ENCODE measurements around the gene PALLD.

Gene PALLD

GRCh38 chr4:168766604-168767316 is 269.9 kb downstream of the PALLD start:
- TF ChIP-seq, protein P1, sequence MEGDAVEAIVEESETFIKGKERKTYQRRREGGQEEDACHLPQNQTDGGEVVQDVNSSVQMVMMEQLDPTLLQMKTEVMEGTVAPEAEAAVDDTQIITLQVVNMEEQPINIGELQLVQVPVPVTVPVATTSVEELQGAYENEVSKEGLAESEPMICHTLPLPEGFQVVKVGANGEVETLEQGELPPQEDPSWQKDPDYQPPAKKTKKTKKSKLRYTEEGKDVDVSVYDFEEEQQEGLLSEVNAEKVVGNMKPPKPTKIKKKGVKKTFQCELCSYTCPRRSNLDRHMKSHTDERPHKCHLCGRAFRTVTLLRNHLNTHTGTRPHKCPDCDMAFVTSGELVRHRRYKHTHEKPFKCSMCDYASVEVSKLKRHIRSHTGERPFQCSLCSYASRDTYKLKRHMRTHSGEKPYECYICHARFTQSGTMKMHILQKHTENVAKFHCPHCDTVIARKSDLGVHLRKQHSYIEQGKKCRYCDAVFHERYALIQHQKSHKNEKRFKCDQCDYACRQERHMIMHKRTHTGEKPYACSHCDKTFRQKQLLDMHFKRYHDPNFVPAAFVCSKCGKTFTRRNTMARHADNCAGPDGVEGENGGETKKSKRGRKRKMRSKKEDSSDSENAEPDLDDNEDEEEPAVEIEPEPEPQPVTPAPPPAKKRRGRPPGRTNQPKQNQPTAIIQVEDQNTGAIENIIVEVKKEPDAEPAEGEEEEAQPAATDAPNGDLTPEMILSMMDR (IDR thresholded peaks at IDR 0.05; ENCODE audit: low read depth, low read length): no peak
- no peak overlapping the region for H3K4me3 ChIP-seq (ENCODE audit: low read depth, low read length)

GRCh38 chr4:168769416-168769815 is 272.6 kb downstream of the PALLD start:
- H3K4me3 ChIP-seq (ENCODE audit: low read depth, low read length): no peak overlapping the region
- TF ChIP-seq, protein P1 (IDR thresholded peaks at IDR 0.05; ENCODE audit: low read depth, low read length): no peak

- TF ChIP-seq, protein P1 (IDR thresholded peaks at IDR 0.05; ENCODE audit: low read depth, low read length): no peak
- no peak overlapping the region for H3K4me3 ChIP-seq (ENCODE audit: low read depth, low read length)
Observed at GRCh38 chr4:168769837-168770236, 273.0 kb downstream of the PALLD start.

- TF ChIP-seq, protein P1 (IDR thresholded peaks at IDR 0.05; ENCODE audit: low read depth, low read length): no peak
- no peak overlapping the region for H3K4me3 ChIP-seq (ENCODE audit: low read depth, low read length)
Observed at GRCh38 chr4:168771251-168771650, 274.4 kb downstream of the PALLD start.

GRCh38 chr4:168773388-168774195 is 276.7 kb downstream of the PALLD start:
- TF ChIP-seq, protein P1 (IDR thresholded peaks at IDR 0.05; ENCODE audit: low read depth, low read length): no peak
- no peak overlapping the region for H3K4me3 ChIP-seq (ENCODE audit: low read depth, low read length)

DNA sequence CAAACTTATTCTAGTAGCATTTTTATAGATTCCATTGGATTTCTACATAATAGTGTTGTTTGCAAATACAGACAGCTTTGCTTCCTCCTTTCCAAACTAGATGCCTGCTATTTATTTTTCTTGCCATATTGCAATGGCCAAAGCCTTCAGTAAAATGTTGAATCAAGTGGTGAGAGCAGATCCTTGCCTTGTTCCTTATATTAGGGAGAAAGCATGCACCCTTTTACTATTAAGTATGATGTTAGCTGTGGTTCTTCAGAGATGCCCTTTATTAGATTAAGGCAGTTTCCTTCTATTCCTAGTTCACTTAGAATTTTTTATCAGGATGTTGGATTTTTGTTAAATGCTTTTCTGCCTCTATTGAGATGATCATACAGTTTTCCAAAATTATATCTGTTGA is 279.5 kb downstream of the PALLD start:
- TF ChIP-seq, protein P1 (IDR thresholded peaks at IDR 0.05; ENCODE audit: low read depth, low read length): no peak
- no peak overlapping the region for H3K4me3 ChIP-seq (ENCODE audit: low read depth, low read length)

All from WI38 (cell line).